ENCODE data around the gene TMEM184A. TPM values are rescaled to one million over a fixed set of nuclear protein-coding genes. Genes with fewer than 3 reads are reported as not detected.
"Not testable (repeated sequence)": the region's sequence is repeated elsewhere in the genome, so short reads cannot be mapped to it uniquely, and the experiment has no call there.

The TMEM184A gene
- total and polyA plus RNA-seq, 8 donors = 1.00 to 9.7 (median 2.4) TPM

- Histone ChIP-seq H3K27me3 (peaks cover 0 to 18% of the 10 kb centered on the region in 2 donors), H3K4me1 (peaks cover 0 to 5% of the 10 kb centered on the region in 2 donors), H3K27ac (no peak overlapping the region), H3K9me3 (no peaks in the 10 kb centered on the region), H3K36me3 (no peaks in the 10 kb centered on the region), H3K4me3 (no peak overlapping the region)
- DNase-seq (no peak), ATAC-seq (no peak)
- intact Hi-C loops (cut with DNase I) = no loop called here
- no peak for TF ChIP-seq CTCF (IDR thresholded peaks at IDR 0.05)
Observed at GRCh38 chr7:1525409-1525808, 30.6 kb downstream of the TMEM184A start.

- no peak for TF ChIP-seq CTCF (IDR thresholded peaks at IDR 0.05)
- intact Hi-C loops (cut with DNase I) = no loop called here
- no peaks in the 10 kb centered on the region for H3K4me1 ChIP-seq
- no peaks in the 10 kb centered on the region for H3K36me3 ChIP-seq
- DNase-seq = peak in 1 of 4 donors; percentile 79
- no peaks in the 10 kb centered on the region for H3K9me3 ChIP-seq
- H3K27ac ChIP-seq = no peak overlapping the region
- ATAC-seq = no peak
- no peak overlapping the region for H3K4me3 ChIP-seq
- H3K27me3 ChIP-seq = peaks cover 0 to 18% of the 10 kb centered on the region in 2 donors
Observed at GRCh38 chr7:1523844-1524243, 32.2 kb downstream of the TMEM184A start.

GRCh38 chr7:1523208-1523607 is 32.8 kb downstream of the TMEM184A start:
- DNase-seq (peak in 1 of 4 donors; percentile 65), ATAC-seq (peak; percentile 21)
- TF ChIP-seq CTCF (IDR thresholded peaks at IDR 0.05) = no peak
- intact Hi-C loops (cut with DNase I) = no loop called here
- H3K27ac ChIP-seq = no peak overlapping the region
- peaks cover 0 to 4% of the 10 kb centered on the region in 2 donors for H3K9me3 ChIP-seq
- peaks cover 0 to 18% of the 10 kb centered on the region in 2 donors for H3K27me3 ChIP-seq
- no peaks in the 10 kb centered on the region for H3K4me1 ChIP-seq
- no peak overlapping the region for H3K4me3 ChIP-seq
- H3K36me3 ChIP-seq = no peaks in the 10 kb centered on the region

- Histone ChIP-seq H3K9me3 (peaks cover 0 to 4% of the 10 kb centered on the region in 2 donors), H3K27me3 (peaks cover 0 to 18% of the 10 kb centered on the region in 2 donors), H3K4me1 (no peaks in the 10 kb centered on the region), H3K36me3 (no peaks in the 10 kb centered on the region), H3K27ac (no peak overlapping the region), H3K4me3 (no peak overlapping the region)
- ATAC-seq (no peak), DNase-seq (peak in 1 of 4 donors; percentile 34)
- TF ChIP-seq CTCF (IDR thresholded peaks at IDR 0.05) = no peak
- intact Hi-C loops (cut with DNase I) = no loop called here
Observed at GRCh38 chr7:1521456-1521855, 34.5 kb downstream of the TMEM184A start.

- ATAC-seq = peak; percentile 27
- H3K9me3 ChIP-seq = peaks cover 0 to 4% of the 10 kb centered on the region in 2 donors
- peaks cover 0 to 18% of the 10 kb centered on the region in 2 donors for H3K27me3 ChIP-seq
- no peaks in the 10 kb centered on the region for H3K4me1 ChIP-seq
- H3K4me3 ChIP-seq = no peak overlapping the region
- intact Hi-C loops (cut with DNase I) = no loop called here
- H3K27ac ChIP-seq = no peak overlapping the region
- TF ChIP-seq CTCF (IDR thresholded peaks at IDR 0.05) = no peak
- H3K36me3 ChIP-seq = no peaks in the 10 kb centered on the region
- DNase-seq = peak in 1 of 4 donors; percentile 42
Observed at GRCh38 chr7:1520539-1521234, 35.3 kb downstream of the TMEM184A start.

GRCh38 chr7:1519322-1519922 is 36.6 kb downstream of the TMEM184A start:
- ATAC-seq; H3K9me3 ChIP-seq; H3K36me3 ChIP-seq; H3K4me1 ChIP-seq; intact Hi-C loops (cut with DNase I); H3K4me3 ChIP-seq; DNase-seq; H3K27ac ChIP-seq: not testable (repeated sequence)
- H3K27me3 ChIP-seq = peaks cover 0 to 18% of the 10 kb centered on the region in 2 donors
